ENCODE data around the gene B3GAT1. TPM values are rescaled to one million over a fixed set of nuclear protein-coding genes. Genes with fewer than 3 reads are reported as not detected.
A peak's percentile ranks its signal among the peaks of the same experiment; 100 is the strongest.

The B3GAT1 gene
- total RNA-seq, 1 experiment from 2014 or later, result not detected

- Histone ChIP-seq H4K20me1 (ENCODE audit: insufficient read depth) (no peaks in the 10 kb centered on the region), H3K9ac (ENCODE audit: low read length) (no peak overlapping the region), H3K4me3 (replicated peaks in 1 of 2; ENCODE audit: low read depth in 1 of 2, low read length in 2 of 2) (no peak overlapping the region), H3K36me3 (ENCODE audit: control insufficient read depth in 1 of 2, insufficient read depth in 2 of 2, low read length in 2 of 2) (no peaks in the 10 kb centered on the region), H2AFZ (ENCODE audit: low read depth, low read length, poor library complexity, severe bottlenecking) (no peak overlapping the region), H3K27ac (ENCODE audit: low read depth, low read length) (no peak overlapping the region), H3K79me2 (ENCODE audit: insufficient read depth, low read length) (no peaks in the 10 kb centered on the region), H3K27me3 (ENCODE audit: insufficient read depth, low read length) (no peaks in the 10 kb centered on the region), H3K9me2 (ENCODE audit: insufficient read depth) (no peaks in the 10 kb centered on the region), H3K4me2 (ENCODE audit: low read length) (peak overlapping the region; percentile 46; the same call in 1 of the 2 replicates), H3K9me3 (ENCODE audit: control insufficient read depth in 1 of 2, insufficient read depth in 1 of 2, low read depth in 1 of 2, low read length in 2 of 2) (no peaks in the 10 kb centered on the region), H3K4me1 (ENCODE audit: control insufficient read depth in 1 of 2, insufficient read depth in 2 of 2, low read length in 2 of 2) (peaks cover 4 to 23% of the 10 kb centered on the region in 2 experiments; a peak in 3 of 4 replicates)
- BruUV-seq (replicated peaks), result no TSS peak
- DNase-seq (ENCODE audit: low read depth, low spot score) (no peak), ATAC-seq (no peak)
- RAD21 ChIA-PET (ENCODE audit: low non-redundant PET in 1 of 2, low total read pairs in 2 of 2, uncharacterized antibody in 2 of 2, unreplicated experiment in 2 of 2), result no interaction called here
- CTCF ChIA-PET, result no interaction called here
- TF ChIP-seq SP1 (IDR thresholded peaks at IDR 0.05; ENCODE audit: low read depth) (no peak), FOSL1 (IDR thresholded peaks at IDR 0.05; ENCODE audit: low read depth) (no peak), YY1 (IDR thresholded peaks at IDR 0.05; ENCODE audit: extremely low read depth, insufficient replicate concordance, low read depth, low read length) (no peak), CEBPB (IDR thresholded peaks at IDR 0.05; ENCODE audit: low read depth) (no peak), ATF3 (IDR thresholded peaks at IDR 0.05) (no peak), POLR2A (IDR thresholded peaks at IDR 0.05; ENCODE audit: borderline replicate concordance, extremely low read depth, insufficient read depth, insufficient read length) (no peak)
- intact Hi-C loops (cut with micrococcal nuclease), result no loop called here
- POLR2A ChIA-PET, result no interaction called here
Observed at GRCh38 chr11:134340354-134340964, 71.6 kb downstream of the B3GAT1 start.

GRCh38 chr11:134339756-134340155, 72.3 kb downstream of the B3GAT1 start:
- no peaks in the 10 kb centered on the region for H3K9me2 ChIP-seq (ENCODE audit: insufficient read depth)
- H3K27ac ChIP-seq (ENCODE audit: low read depth, low read length), result no peak overlapping the region
- BruUV-seq (replicated peaks), result no TSS peak
- POLR2A ChIA-PET, result no interaction called here
- ATAC-seq (peak; percentile 75), DNase-seq (ENCODE audit: low read depth, low spot score) (no peak)
- no peaks in the 10 kb centered on the region for H3K36me3 ChIP-seq (ENCODE audit: control insufficient read depth in 1 of 2, insufficient read depth in 2 of 2, low read length in 2 of 2)
- CTCF ChIA-PET, result no interaction called here
- no peak overlapping the region for H2AFZ ChIP-seq (ENCODE audit: low read depth, low read length, poor library complexity, severe bottlenecking)
- H4K20me1 ChIP-seq (ENCODE audit: insufficient read depth), result no peaks in the 10 kb centered on the region
- no peaks in the 10 kb centered on the region for H3K9me3 ChIP-seq (ENCODE audit: control insufficient read depth in 1 of 2, insufficient read depth in 1 of 2, low read depth in 1 of 2, low read length in 2 of 2)
- no peak overlapping the region for H3K4me3 ChIP-seq (replicated peaks in 1 of 2; ENCODE audit: low read depth in 1 of 2, low read length in 2 of 2)
- H3K4me1 ChIP-seq (ENCODE audit: control insufficient read depth in 1 of 2, insufficient read depth in 2 of 2, low read length in 2 of 2), result peaks cover 8 to 30% of the 10 kb centered on the region in 2 experiments; a peak in 3 of 4 replicates
- no peaks in the 10 kb centered on the region for H3K79me2 ChIP-seq (ENCODE audit: insufficient read depth, low read length)
- RAD21 ChIA-PET (ENCODE audit: low non-redundant PET in 1 of 2, low total read pairs in 2 of 2, uncharacterized antibody in 2 of 2, unreplicated experiment in 2 of 2), result no interaction called here
- intact Hi-C loops (cut with micrococcal nuclease), result loop anchor here (10.0 kb wide), 1 partner anchor 315 kb away; no protein-coding TSS in a partner anchor
- H3K4me2 ChIP-seq (ENCODE audit: low read length), result peak overlapping the region; percentile 46
- H3K27me3 ChIP-seq (ENCODE audit: insufficient read depth, low read length), result no peaks in the 10 kb centered on the region
- H3K9ac ChIP-seq (ENCODE audit: low read length), result no peak overlapping the region
- TF ChIP-seq EGR1 (IDR thresholded peaks at IDR 0.05; ENCODE audit: low read depth) (no peak), ELF1 (IDR thresholded peaks at IDR 0.05; ENCODE audit: borderline replicate concordance, low read depth) (no peak), REST (IDR thresholded peaks at IDR 0.05; ENCODE audit: low read depth) (no peak), CBX3 (IDR thresholded peaks at IDR 0.05; ENCODE audit: low read depth) (no peak), RAD21 (IDR thresholded peaks at IDR 0.05; ENCODE audit: low read depth) (no peak), YY1 (IDR thresholded peaks at IDR 0.05; ENCODE audit: extremely low read depth, insufficient replicate concordance, low read depth, low read length) (no peak), TCF7L2 (IDR thresholded peaks at IDR 0.05; ENCODE audit: borderline replicate concordance, extremely low read depth, insufficient read depth, insufficient read length) (no peak)

Measured in HCT116 (cell line).